NCI-H1436 treated with DMSO at 0.1 percent for 48 hours (cell line): Measurements from ENCODE around the gene RPTOR.
"Not testable (repeated sequence)": the region's sequence is repeated elsewhere in the genome, so short reads cannot be mapped to it uniquely, and the experiment has no call there.

Source experiments
- DNase-seq: peaks from one replicate; lab custom pipeline; 2025; lab: John Stamatoyannopoulos, UW

The RPTOR gene

GRCh38 chr17:80744725-80745124 is 200.1 kb downstream of the RPTOR start:
- DNase-seq: not testable (repeated sequence)

- DNase-seq: no peak
Observed at GRCh38 chr17:80745183-80745582, 200.5 kb downstream of the RPTOR start.

GRCh38 chr17:80746262-80746935 is 201.8 kb downstream of the RPTOR start:
- no peak for DNase-seq

GRCh38 chr17:80747469-80747868 is 202.8 kb downstream of the RPTOR start:
- DNase-seq: no peak

- no peak for DNase-seq
Observed at GRCh38 chr17:80749611-80750010, 205.0 kb downstream of the RPTOR start.

GRCh38 chr17:80750263-80750662 is 205.6 kb downstream of the RPTOR start:
- no peak for DNase-seq

GRCh38 chr17:80751070-80751945 is 206.7 kb downstream of the RPTOR start:
- DNase-seq: no peak

- DNase-seq: no peak
Observed at GRCh38 chr17:80751946-80752581, 207.4 kb downstream of the RPTOR start.

- DNase-seq: no peak
Observed at GRCh38 chr17:80753685-80754345, 209.2 kb downstream of the RPTOR start.

GRCh38 chr17:80754846-80755245 is 210.2 kb downstream of the RPTOR start:
- DNase-seq: no peak

GRCh38 chr17:80755650-80756405 is 211.2 kb downstream of the RPTOR start:
- DNase-seq: no peak

- DNase-seq: no peak
Observed at GRCh38 chr17:80758481-80759376, 214.1 kb downstream of the RPTOR start.

- no peak for DNase-seq
Observed at GRCh38 chr17:80759377-80759673, 214.7 kb downstream of the RPTOR start.

- DNase-seq: peak; percentile 86
Observed at GRCh38 chr17:80760511-80760911, 215.9 kb downstream of the RPTOR start.

- DNase-seq: no peak
Observed at GRCh38 chr17:80761110-80761871, 216.7 kb downstream of the RPTOR start.

- DNase-seq: no peak
Observed at GRCh38 chr17:80762076-80762475, 217.4 kb downstream of the RPTOR start.

- DNase-seq: no peak
Observed at GRCh38 chr17:80763293-80763867, 218.7 kb downstream of the RPTOR start.

- not testable (repeated sequence) for DNase-seq
Observed at GRCh38 chr17:80764627-80765145, 220.0 kb downstream of the RPTOR start.

- no peak for DNase-seq
Observed at GRCh38 chr17:80765241-80765961, 220.8 kb downstream of the RPTOR start.
